ENCODE data around the gene DMRTC2. TPM values are rescaled to one million over a fixed set of nuclear protein-coding genes. Genes with fewer than 3 reads are reported as not detected.

DMRTC2 gene
- polyA plus RNA-seq, 1 donor = not detected

DNA sequence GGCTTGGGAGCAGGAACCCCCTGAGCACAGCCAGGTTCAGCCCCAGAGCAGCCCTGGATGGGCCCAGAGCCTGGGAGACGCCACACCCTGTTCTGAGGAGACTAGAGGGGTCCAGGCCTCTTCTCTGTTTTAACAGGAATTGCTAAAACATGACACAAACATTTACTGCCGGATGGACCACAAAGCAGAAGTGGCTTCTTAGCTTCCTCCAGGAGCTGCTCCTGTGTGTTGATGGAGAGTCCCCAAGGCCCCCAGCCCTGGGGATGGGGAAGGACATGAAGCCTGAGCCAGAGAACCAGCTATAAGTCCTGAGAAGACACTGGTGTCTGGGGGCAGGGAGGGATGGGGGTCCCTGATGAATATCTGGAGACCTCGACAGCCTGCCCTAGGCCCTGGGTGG, 33.8 kb upstream of the DMRTC2 start:
- Histone ChIP-seq H3K9me3 (ENCODE audit: control insufficient read depth, low read depth, low read length) (no peaks in the 10 kb centered on the region), H3K27me3 (ENCODE audit: control insufficient read depth, insufficient read depth, low read length) (no peaks in the 10 kb centered on the region), H3K4me3 (ENCODE audit: low read length) (no peak overlapping the region), H3K4me1 (ENCODE audit: control insufficient read depth, insufficient read depth, low read length) (no peaks in the 10 kb centered on the region), H3K27ac (ENCODE audit: low read length) (no peak overlapping the region), H3K36me3 (ENCODE audit: control insufficient read depth, insufficient read depth, low read length) (no peaks in the 10 kb centered on the region)
- DNase-seq = no peak
- no CpG with 5 or more reads among the region's 3 CpGs for WGBS (ENCODE audit: insufficient coverage, low lambda C conversion rate)

GRCh38 chr19:41811981-41812380, 32.9 kb upstream of the DMRTC2 start:
- H3K4me1 ChIP-seq (ENCODE audit: control insufficient read depth, insufficient read depth, low read length) = no peaks in the 10 kb centered on the region
- no CpG with 5 or more reads among the region's 3 CpGs for WGBS (ENCODE audit: insufficient coverage, low lambda C conversion rate)
- H3K9me3 ChIP-seq (ENCODE audit: control insufficient read depth, low read depth, low read length) = no peaks in the 10 kb centered on the region
- no peaks in the 10 kb centered on the region for H3K27me3 ChIP-seq (ENCODE audit: control insufficient read depth, insufficient read depth, low read length)
- H3K4me3 ChIP-seq (ENCODE audit: low read length) = no peak overlapping the region
- H3K36me3 ChIP-seq (ENCODE audit: control insufficient read depth, insufficient read depth, low read length) = no peaks in the 10 kb centered on the region
- DNase-seq = no peak
- H3K27ac ChIP-seq (ENCODE audit: low read length) = no peak overlapping the region

DNA sequence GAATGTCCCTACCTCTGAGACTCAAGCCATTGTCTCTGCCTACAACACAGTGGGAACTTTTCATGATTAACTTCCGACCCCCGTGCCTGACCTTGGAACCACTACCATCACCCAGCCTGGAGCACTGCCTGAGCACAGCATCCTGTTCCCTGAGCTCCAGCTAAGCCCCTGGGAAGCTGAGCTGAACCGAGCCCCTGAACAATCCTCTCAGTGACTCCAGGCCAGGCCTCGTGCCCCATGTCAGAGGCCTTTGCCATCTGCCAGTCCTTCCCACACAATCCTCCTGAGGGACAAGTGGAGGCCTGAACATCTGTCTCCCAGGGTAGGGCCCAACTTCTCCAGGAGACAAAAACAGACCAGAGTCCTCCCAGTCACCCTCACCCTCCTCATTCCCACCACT, 30.9 kb upstream of the DMRTC2 start:
- Histone ChIP-seq H3K36me3 (ENCODE audit: control insufficient read depth, insufficient read depth, low read length) (no peaks in the 10 kb centered on the region), H3K27me3 (ENCODE audit: control insufficient read depth, insufficient read depth, low read length) (no peaks in the 10 kb centered on the region), H3K4me3 (ENCODE audit: low read length) (no peak overlapping the region), H3K4me1 (ENCODE audit: control insufficient read depth, insufficient read depth, low read length) (no peaks in the 10 kb centered on the region), H3K9me3 (ENCODE audit: control insufficient read depth, low read depth, low read length) (no peaks in the 10 kb centered on the region), H3K27ac (ENCODE audit: low read length) (no peak overlapping the region)
- no peak for DNase-seq
- WGBS (ENCODE audit: insufficient coverage, low lambda C conversion rate) = no CpG with 5 or more reads among the region's 4 CpGs

DNA sequence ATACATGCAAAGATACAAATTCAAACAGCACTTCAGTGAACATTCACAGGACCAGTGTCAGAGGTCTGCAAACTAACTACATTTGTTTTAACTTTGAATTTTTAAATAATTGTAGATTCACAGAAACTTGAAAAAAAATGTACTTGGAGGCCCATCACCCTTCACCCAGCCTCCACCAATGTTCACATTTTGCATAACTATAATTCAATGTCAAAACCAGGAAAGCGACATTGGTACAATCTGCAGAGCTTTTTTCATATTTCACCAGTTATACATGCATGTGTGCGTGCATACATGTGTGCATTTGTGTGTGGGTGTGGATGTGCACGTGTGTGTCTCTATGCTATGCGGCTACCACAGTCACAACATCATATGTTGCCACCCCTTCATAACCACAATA, 29.5 kb upstream of the DMRTC2 start:
- H3K9me3 ChIP-seq (ENCODE audit: control insufficient read depth, low read depth, low read length) = no peaks in the 10 kb centered on the region
- WGBS (ENCODE audit: insufficient coverage, low lambda C conversion rate) = no CpG with 5 or more reads among the region's 4 CpGs
- H3K27me3 ChIP-seq (ENCODE audit: control insufficient read depth, insufficient read depth, low read length) = no peaks in the 10 kb centered on the region
- no peak overlapping the region for H3K4me3 ChIP-seq (ENCODE audit: low read length)
- no peak overlapping the region for H3K27ac ChIP-seq (ENCODE audit: low read length)
- no peak for DNase-seq
- H3K4me1 ChIP-seq (ENCODE audit: control insufficient read depth, insufficient read depth, low read length) = no peaks in the 10 kb centered on the region
- H3K36me3 ChIP-seq (ENCODE audit: control insufficient read depth, insufficient read depth, low read length) = no peaks in the 10 kb centered on the region

GRCh38 chr19:41816761-41817160, 28.1 kb upstream of the DMRTC2 start:
- DNase-seq = no peak
- peaks cover 4% of the 10 kb centered on the region for H3K27me3 ChIP-seq (ENCODE audit: control insufficient read depth, insufficient read depth, low read length)
- 40% methylated on average over 1 of the region's 2 CpGs for WGBS (ENCODE audit: insufficient coverage, low lambda C conversion rate)
- H3K27ac ChIP-seq (ENCODE audit: low read length) = no peak overlapping the region
- H3K36me3 ChIP-seq (ENCODE audit: control insufficient read depth, insufficient read depth, low read length) = no peaks in the 10 kb centered on the region
- no peak overlapping the region for H3K4me3 ChIP-seq (ENCODE audit: low read length)
- no peaks in the 10 kb centered on the region for H3K4me1 ChIP-seq (ENCODE audit: control insufficient read depth, insufficient read depth, low read length)
- no peaks in the 10 kb centered on the region for H3K9me3 ChIP-seq (ENCODE audit: control insufficient read depth, low read depth, low read length)

DNA sequence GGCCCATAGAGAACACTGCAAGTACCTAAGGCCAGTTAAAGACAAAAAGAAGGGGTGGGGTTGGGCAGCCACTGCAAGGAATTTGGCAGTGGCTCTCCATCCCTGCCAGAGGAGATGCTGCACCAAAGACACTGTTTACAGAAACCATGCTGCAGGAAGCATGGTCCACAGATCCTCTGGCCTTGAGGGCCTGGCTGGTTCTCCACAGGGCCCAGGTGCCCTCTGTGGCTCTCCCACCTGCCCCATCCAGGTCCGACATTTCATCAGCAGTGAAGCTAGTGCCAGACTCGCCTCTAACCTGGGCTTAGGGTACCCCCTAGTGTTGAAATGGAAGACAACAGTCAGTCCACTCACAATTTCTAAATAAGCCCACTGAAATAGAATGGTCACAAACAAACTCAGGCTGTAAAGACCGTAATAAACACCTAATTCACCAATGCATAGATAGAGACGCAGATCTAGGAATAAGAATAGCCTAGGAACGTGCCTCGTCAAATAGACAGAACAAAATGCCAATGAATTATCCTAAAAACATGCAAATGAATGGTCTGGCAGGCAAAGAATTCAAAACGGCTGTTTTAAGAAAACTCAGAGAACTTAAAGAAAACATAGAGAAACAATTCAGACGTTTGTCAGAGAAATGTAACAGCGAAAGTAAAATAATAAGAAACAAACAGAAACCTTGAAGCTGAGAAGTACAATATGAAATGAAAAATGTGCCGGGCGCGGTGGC, 23.7 kb upstream of the DMRTC2 start:
- no peaks in the 10 kb centered on the region for H3K9me3 ChIP-seq (ENCODE audit: control insufficient read depth, low read depth, low read length)
- no peak overlapping the region for H3K27ac ChIP-seq (ENCODE audit: low read length)
- WGBS (ENCODE audit: insufficient coverage, low lambda C conversion rate) = 26% methylated on average over 4 of the region's 12 CpGs
- no peak for DNase-seq
- H3K27me3 ChIP-seq (ENCODE audit: control insufficient read depth, insufficient read depth, low read length) = peaks cover 4% of the 10 kb centered on the region
- H3K4me3 ChIP-seq (ENCODE audit: low read length) = no peak overlapping the region
- H3K36me3 ChIP-seq (ENCODE audit: control insufficient read depth, insufficient read depth, low read length) = no peaks in the 10 kb centered on the region
- no peaks in the 10 kb centered on the region for H3K4me1 ChIP-seq (ENCODE audit: control insufficient read depth, insufficient read depth, low read length)

DNA sequence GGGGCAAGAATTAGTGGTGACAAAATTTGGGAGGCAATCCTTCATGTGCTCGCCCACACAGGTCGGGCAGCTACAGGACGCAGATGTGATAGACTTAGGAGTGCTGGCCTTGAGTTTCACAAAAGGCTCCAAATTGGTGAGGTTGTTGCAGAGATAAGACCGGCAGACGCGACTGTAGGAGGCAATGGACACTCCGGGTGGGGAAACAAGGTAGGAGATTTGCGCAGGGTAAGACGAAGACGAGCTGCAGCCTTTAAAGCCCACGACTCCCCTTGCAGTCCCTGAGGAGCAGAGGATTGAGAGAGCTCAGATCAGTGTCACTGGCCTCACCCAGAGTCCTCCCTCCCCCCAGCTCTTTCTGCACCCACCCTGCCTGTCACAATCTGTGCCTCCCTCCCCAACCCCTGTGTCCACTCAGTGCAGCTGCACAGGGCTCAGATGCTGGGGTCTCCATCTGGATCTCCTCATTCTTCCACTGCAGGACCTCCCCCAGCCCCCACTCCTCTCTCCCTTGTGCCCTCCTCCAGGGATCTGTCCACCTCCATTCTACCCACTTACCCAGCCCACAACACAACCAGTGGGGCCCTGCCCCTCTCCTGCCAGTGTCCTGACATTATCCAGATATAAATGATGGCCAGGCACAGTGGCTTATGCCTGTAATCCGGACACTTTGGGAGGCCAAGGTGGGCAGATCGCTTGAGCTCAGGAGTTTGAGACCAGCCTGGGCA, 6.7 kb upstream of the DMRTC2 start:
- Histone ChIP-seq H3K4me3 (ENCODE audit: low read length) (no peak overlapping the region), H3K36me3 (ENCODE audit: control insufficient read depth, insufficient read depth, low read length) (no peaks in the 10 kb centered on the region), H3K27me3 (ENCODE audit: control insufficient read depth, insufficient read depth, low read length) (peaks cover 29% of the 10 kb centered on the region), H3K27ac (ENCODE audit: low read length) (no peak overlapping the region), H3K4me1 (ENCODE audit: control insufficient read depth, insufficient read depth, low read length) (no peaks in the 10 kb centered on the region), H3K9me3 (ENCODE audit: control insufficient read depth, low read depth, low read length) (no peaks in the 10 kb centered on the region)
- no CpG with 5 or more reads among the region's 13 CpGs for WGBS (ENCODE audit: insufficient coverage, low lambda C conversion rate)
- DNase-seq = no peak

DNA sequence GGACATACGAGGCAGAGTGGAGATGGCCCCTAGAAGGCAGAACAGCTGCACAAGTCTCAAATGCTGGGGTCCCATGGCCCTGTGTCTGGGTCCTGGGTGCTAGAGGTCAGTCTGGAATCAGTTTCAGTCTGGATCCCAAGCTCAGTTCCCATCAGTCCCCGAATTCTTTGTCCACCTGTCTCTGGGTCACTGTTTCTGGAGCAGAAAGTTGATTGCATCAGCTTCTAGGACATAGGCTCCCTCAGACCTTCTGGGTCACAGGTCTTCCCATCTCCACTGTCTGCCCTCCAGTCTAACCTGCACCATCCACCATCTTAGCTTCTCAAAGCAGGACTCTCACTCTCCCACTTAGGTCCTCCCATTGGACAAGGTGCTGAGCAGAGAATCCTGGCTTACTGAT, 5.6 kb upstream of the DMRTC2 start:
- Histone ChIP-seq H3K36me3 (ENCODE audit: control insufficient read depth, insufficient read depth, low read length) (no peaks in the 10 kb centered on the region), H3K27ac (ENCODE audit: low read length) (no peak overlapping the region), H3K9me3 (ENCODE audit: control insufficient read depth, low read depth, low read length) (no peaks in the 10 kb centered on the region), H3K4me1 (ENCODE audit: control insufficient read depth, insufficient read depth, low read length) (no peaks in the 10 kb centered on the region), H3K4me3 (ENCODE audit: low read length) (no peak overlapping the region), H3K27me3 (ENCODE audit: control insufficient read depth, insufficient read depth, low read length) (peaks cover 29% of the 10 kb centered on the region)
- no CpG with 5 or more reads among the region's 2 CpGs for whole genome bisulfite sequencing (ENCODE audit: insufficient coverage, low lambda C conversion rate)
- DNase-seq = no peak

DNA sequence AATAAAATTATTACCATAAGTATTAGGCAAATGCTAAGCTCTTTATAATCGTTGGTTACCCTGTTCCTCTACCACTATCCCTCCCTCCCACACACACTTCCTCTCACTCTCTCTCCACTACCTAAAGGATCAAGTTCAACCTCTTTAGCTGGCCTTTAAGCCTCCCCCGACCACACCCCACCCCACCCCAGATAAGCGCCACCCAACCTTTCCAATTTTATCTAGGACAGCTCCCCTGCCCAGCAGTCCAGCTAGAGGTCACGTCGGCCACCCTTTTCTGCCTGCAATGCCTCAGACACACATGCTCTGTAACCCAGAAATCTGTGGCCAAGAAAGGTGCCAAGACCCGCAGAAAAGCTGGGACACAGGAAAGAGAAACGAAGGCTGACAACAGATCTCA, 1.5 kb upstream of the DMRTC2 start:
- Histone ChIP-seq H3K4me1 (ENCODE audit: control insufficient read depth, insufficient read depth, low read length) (no peaks in the 10 kb centered on the region), H3K27ac (ENCODE audit: low read length) (no peak overlapping the region), H3K4me3 (ENCODE audit: low read length) (no peak overlapping the region), H3K36me3 (ENCODE audit: control insufficient read depth, insufficient read depth, low read length) (no peaks in the 10 kb centered on the region), H3K9me3 (ENCODE audit: control insufficient read depth, low read depth, low read length) (peaks cover 3% of the 10 kb centered on the region), H3K27me3 (ENCODE audit: control insufficient read depth, insufficient read depth, low read length) (peaks cover 9% of the 10 kb centered on the region)
- 40% methylated on average over 1 of the region's 7 CpGs for WGBS (ENCODE audit: insufficient coverage, low lambda C conversion rate)
- no peak for DNase-seq

- WGBS (ENCODE audit: insufficient coverage, low lambda C conversion rate) = 88% methylated on average over 5 of the region's 30 CpGs
- DNase-seq = no peak
- peaks cover 3% of the 10 kb centered on the region for H3K9me3 ChIP-seq (ENCODE audit: control insufficient read depth, low read depth, low read length)
- peaks cover 3% of the 10 kb centered on the region for H3K27me3 ChIP-seq (ENCODE audit: control insufficient read depth, insufficient read depth, low read length)
- no peaks in the 10 kb centered on the region for H3K36me3 ChIP-seq (ENCODE audit: control insufficient read depth, insufficient read depth, low read length)
- H3K4me1 ChIP-seq (ENCODE audit: control insufficient read depth, insufficient read depth, low read length) = no peaks in the 10 kb centered on the region
- no peak within 1 kb of the TSS for H3K27ac ChIP-seq (ENCODE audit: low read length)
- no peak within 1 kb of the TSS for H3K4me3 ChIP-seq (ENCODE audit: low read length)
These were observed 241 bp upstream of the DMRTC2 start, which contains the start of gene LYPD4 for GRCh38 chr19:41844601-41845000. LYPD4 (minus strand) TSS chr19:41844683; CDS start chr19:41839285, 5,398 bp downstream.
